Neural crest cell (in vitro differentiated cells): ENCODE measurements around the gene KDELR1. TPM values are rescaled to one million over a fixed set of nuclear protein-coding genes. Genes with fewer than 3 reads are reported as not detected.
A peak's percentile ranks its signal among the peaks of the same experiment; 100 is the strongest.

Source experiments
- DNase-seq: peaks from one replicate; pipeline ENCODE4 v3.0.0; 2021; ENCODE audit warnings: low read depth, mixed read lengths, low spot score
- H3K27ac Mint-ChIP-seq: one replicate; pipeline ENCODE4 v1.8.0; 2021; ENCODE audit warnings: mild to moderate bottlenecking, mixed read lengths; ENCODE audit not compliant: unreplicated experiment
- H3K27me3 Mint-ChIP-seq: 2 replicates; pipeline ENCODE4 v1.8.0; 2021; ENCODE audit warnings: low read depth, mild to moderate bottlenecking, mixed read lengths
- H3K36me3 Mint-ChIP-seq: 2 replicates; pipeline ENCODE4 v1.8.0; 2021; ENCODE audit warnings: low read depth, mild to moderate bottlenecking, mixed read lengths
- H3K4me1 Mint-ChIP-seq: 2 replicates; pipeline ENCODE4 v1.8.0; 2021; ENCODE audit warnings: mixed read lengths
- H3K4me3 Mint-ChIP-seq: one replicate; pipeline ENCODE4 v1.8.0; 2021; ENCODE audit warnings: mild to moderate bottlenecking, mixed read lengths
- H3K9me3 Mint-ChIP-seq: 2 replicates; pipeline ENCODE4 v1.8.0; 2021; ENCODE audit warnings: mixed read lengths
- CTCF ChIP-seq: fragments of 200-600 bp; sonication (generic); conservative IDR thresholded peaks from 2 replicates; pipeline ENCODE4 v1.5.0; 2021; ENCODE audit warnings: antibody characterized with exemption, mild to moderate bottlenecking
- total RNA-seq: library from RNA; stranded (reverse); gene quantifications from 2 replicates; pipeline ENCODE4 v1.2.1, GENCODE V29; 2021

The KDELR1 gene
- total RNA-seq, 1 donor from 2014 or later: 172 TPM

- Mint-ChIP-seq H3K4me3 (no peak overlapping the region), H3K27me3 (peaks cover 4% of the 10 kb centered on the region), H3K9me3 (no peaks in the 10 kb centered on the region), H3K27ac (no peak overlapping the region), H3K4me1 (peaks cover 37% of the 10 kb centered on the region), H3K36me3 (no peaks in the 10 kb centered on the region)
- no peak for DNase-seq
- no peak for TF ChIP-seq CTCF
Observed at GRCh38 chr19:48421548-48421947, 30.2 kb upstream of the KDELR1 start.

GRCh38 chr19:48419158-48419920 is 28.0 kb upstream of the KDELR1 start:
- Mint-ChIP-seq H3K36me3 (no peaks in the 10 kb centered on the region), H3K4me1 (peaks cover 30% of the 10 kb centered on the region), H3K4me3 (no peak overlapping the region), H3K27me3 (peaks cover 21% of the 10 kb centered on the region), H3K9me3 (no peaks in the 10 kb centered on the region), H3K27ac (no peak overlapping the region)
- DNase-seq: peak; percentile 50
- no peak for TF ChIP-seq CTCF

- Mint-ChIP-seq H3K27me3 (peaks cover 30% of the 10 kb centered on the region), H3K9me3 (no peaks in the 10 kb centered on the region), H3K36me3 (no peaks in the 10 kb centered on the region), H3K4me3 (no peak overlapping the region), H3K27ac (no peak overlapping the region), H3K4me1 (peaks cover 29% of the 10 kb centered on the region)
- no peak for TF ChIP-seq CTCF
- DNase-seq: no peak
Observed at GRCh38 chr19:48418317-48419064, 27.1 kb upstream of the KDELR1 start.

- Mint-ChIP-seq H3K9me3 (no peaks in the 10 kb centered on the region), H3K27me3 (peaks cover 34% of the 10 kb centered on the region), H3K4me3 (peak overlapping the region; percentile 47), H3K36me3 (no peaks in the 10 kb centered on the region), H3K27ac (peak overlapping the region; percentile 87), H3K4me1 (peaks cover 25% of the 10 kb centered on the region)
- no peak for DNase-seq
- no peak for TF ChIP-seq CTCF
Observed at GRCh38 chr19:48417421-48417820, 26.1 kb upstream of the KDELR1 start.

- Mint-ChIP-seq H3K36me3 (no peaks in the 10 kb centered on the region), H3K27ac (no peak overlapping the region), H3K27me3 (peaks cover 38% of the 10 kb centered on the region), H3K4me1 (peaks cover 25% of the 10 kb centered on the region), H3K4me3 (no peak overlapping the region), H3K9me3 (no peaks in the 10 kb centered on the region)
- TF ChIP-seq CTCF: no peak
- DNase-seq: no peak
Observed at GRCh38 chr19:48415806-48416221, 24.5 kb upstream of the KDELR1 start.
